BE2C (cell line): Measurements from ENCODE around the gene PRELID1.

Experiments
- DNase-seq: peaks from one replicate; pipeline ENCODE4 v3.0.0-alpha.2; 2020
- H3K27me3 ChIP-seq: fragments of 250-450 bp; sonication (Bioruptor Pico); 2 replicates; pipeline ENCODE4 v1.5.1; 2020; ENCODE audit warnings: mild to moderate bottlenecking
- H3K36me3 ChIP-seq: fragments of 250-450 bp; sonication (Bioruptor Pico); 2 replicates; pipeline ENCODE4 v1.5.1; 2020; ENCODE audit warnings: mild to moderate bottlenecking
- H3K4me1 ChIP-seq: fragments of 250-450 bp; sonication (Bioruptor Pico); 2 replicates; pipeline ENCODE4 v1.5.1; 2020
- H3K4me3 ChIP-seq: 2 replicates; pipeline ENCODE4 v1.5.1; 2011; ENCODE audit warnings: low read depth, low read length
- H3K9me3 ChIP-seq: fragments of 250-450 bp; sonication (Bioruptor Pico); 2 replicates; pipeline ENCODE4 v1.5.1; 2020
- TF ChIP-seq, protein P1 (sequence below): IDR thresholded peaks from 2 replicates; pipeline ENCODE4 v1.5.1; 2012; ENCODE audit warnings: mild to moderate bottlenecking, low read depth, low read length

The PRELID1 gene

DNA sequence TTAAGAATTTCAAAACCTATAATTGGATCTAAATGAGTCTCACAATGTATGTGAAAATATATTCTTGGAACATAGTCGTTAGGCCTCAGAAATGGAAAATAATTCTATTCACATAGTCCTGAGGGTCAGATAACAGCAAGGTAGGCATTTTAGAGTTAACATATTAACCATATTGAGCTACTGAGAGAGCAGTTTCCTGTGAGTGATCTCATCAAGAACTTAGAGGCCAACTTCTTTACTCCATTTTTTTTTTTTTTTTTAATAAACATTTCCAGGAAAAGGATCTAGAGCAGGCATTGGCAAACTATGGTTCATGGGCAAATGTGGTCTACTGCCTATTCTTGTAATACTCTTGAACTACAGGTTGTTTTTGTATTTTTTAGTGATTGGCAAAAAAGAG is 26.7 kb upstream of the PRELID1 start:
- H3K4me1 ChIP-seq: no peaks in the 10 kb centered on the region
- TF ChIP-seq, protein P1, sequence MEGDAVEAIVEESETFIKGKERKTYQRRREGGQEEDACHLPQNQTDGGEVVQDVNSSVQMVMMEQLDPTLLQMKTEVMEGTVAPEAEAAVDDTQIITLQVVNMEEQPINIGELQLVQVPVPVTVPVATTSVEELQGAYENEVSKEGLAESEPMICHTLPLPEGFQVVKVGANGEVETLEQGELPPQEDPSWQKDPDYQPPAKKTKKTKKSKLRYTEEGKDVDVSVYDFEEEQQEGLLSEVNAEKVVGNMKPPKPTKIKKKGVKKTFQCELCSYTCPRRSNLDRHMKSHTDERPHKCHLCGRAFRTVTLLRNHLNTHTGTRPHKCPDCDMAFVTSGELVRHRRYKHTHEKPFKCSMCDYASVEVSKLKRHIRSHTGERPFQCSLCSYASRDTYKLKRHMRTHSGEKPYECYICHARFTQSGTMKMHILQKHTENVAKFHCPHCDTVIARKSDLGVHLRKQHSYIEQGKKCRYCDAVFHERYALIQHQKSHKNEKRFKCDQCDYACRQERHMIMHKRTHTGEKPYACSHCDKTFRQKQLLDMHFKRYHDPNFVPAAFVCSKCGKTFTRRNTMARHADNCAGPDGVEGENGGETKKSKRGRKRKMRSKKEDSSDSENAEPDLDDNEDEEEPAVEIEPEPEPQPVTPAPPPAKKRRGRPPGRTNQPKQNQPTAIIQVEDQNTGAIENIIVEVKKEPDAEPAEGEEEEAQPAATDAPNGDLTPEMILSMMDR: no peak
- no peaks in the 10 kb centered on the region for H3K27me3 ChIP-seq
- no peak for DNase-seq
- H3K9me3 ChIP-seq: no peaks in the 10 kb centered on the region
- peaks cover 50% of the 10 kb centered on the region for H3K36me3 ChIP-seq
- H3K4me3 ChIP-seq: no peak overlapping the region

- no peaks in the 10 kb centered on the region for H3K4me1 ChIP-seq
- no peaks in the 10 kb centered on the region for H3K9me3 ChIP-seq
- TF ChIP-seq, protein P1: no peak
- H3K4me3 ChIP-seq: no peak overlapping the region
- peaks cover 74% of the 10 kb centered on the region for H3K36me3 ChIP-seq
- no peak for DNase-seq
- no peaks in the 10 kb centered on the region for H3K27me3 ChIP-seq
Measured at GRCh38 chr5:177288191-177288590, 15.4 kb upstream of the PRELID1 start.

DNA sequence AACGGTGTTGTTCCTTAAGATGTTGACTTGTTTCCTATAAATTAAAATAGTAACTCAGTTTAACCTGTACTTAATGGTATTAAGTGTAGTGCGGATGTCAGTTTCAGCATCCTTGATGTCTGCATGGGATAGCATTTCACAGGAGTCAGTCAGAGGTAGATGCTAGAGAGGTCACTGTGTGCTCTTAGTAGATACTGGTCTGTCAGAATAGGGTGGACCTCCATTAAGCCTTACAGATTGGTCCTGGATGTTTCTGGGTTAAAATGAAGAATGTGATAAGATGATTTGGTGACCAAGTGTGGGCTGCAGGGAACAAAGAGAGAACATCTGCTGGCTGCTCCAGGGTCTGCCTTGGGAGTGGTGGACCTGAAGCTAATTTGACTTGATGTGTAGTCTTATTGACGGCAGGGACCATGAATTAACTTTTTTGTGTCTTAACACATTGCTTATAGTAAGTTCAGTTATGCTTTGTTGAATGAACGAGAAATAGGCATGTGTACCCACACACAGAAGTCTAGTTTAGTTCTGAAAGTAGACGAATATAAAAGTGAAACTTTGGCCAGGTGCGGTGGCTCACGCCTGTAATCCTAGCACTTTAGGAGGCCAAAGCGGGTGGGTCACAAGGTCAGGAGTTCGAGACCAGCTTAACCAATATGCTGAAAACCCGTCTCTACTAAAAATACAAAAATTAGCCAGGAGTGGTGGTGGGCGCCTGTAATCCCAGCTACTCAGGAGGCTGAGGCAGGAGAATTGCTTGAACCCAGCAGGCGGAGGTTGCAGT is 12.6 kb upstream of the PRELID1 start:
- no peaks in the 10 kb centered on the region for H3K4me1 ChIP-seq
- TF ChIP-seq, protein P1: no peak
- no peak for DNase-seq
- H3K4me3 ChIP-seq: no peak overlapping the region
- no peaks in the 10 kb centered on the region for H3K27me3 ChIP-seq
- H3K9me3 ChIP-seq: no peaks in the 10 kb centered on the region
- H3K36me3 ChIP-seq: peaks cover 76% of the 10 kb centered on the region

- TF ChIP-seq, protein P1: no peak
- H3K36me3 ChIP-seq: peaks cover 80% of the 10 kb centered on the region
- H3K27me3 ChIP-seq: no peaks in the 10 kb centered on the region
- H3K9me3 ChIP-seq: no peaks in the 10 kb centered on the region
- H3K4me3 ChIP-seq: no peak overlapping the region
- no peaks in the 10 kb centered on the region for H3K4me1 ChIP-seq
- no peak for DNase-seq
Measured at GRCh38 chr5:177291735-177292134, 11.9 kb upstream of the PRELID1 start.

- TF ChIP-seq, protein P1: no peak
- peaks cover 66% of the 10 kb centered on the region for H3K36me3 ChIP-seq
- DNase-seq: no peak
Measured at GRCh38 chr5:177293819-177294581, 9.6 kb upstream of the PRELID1 start.

DNA sequence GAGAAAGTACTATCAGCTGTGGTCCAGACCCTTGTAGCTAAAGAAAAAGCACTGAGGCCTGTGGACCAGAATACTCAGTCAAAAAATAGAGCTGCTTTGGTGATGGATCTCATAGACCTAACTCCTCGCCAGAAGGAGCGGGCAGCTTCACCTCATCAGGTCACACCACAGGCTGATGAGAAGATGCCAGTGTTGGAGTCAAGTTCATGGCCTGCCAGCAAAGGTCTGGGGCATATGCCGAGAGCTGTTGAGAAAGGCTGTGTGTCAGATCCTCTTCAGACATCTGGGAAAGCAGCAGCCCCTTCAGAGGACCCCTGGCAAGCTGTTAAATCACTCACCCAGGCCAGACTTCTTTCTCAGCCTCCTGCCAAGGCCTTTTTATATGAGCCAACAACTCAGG is 9.0 kb upstream of the PRELID1 start:
- TF ChIP-seq, protein P1: no peak
- Histone ChIP-seq H3K4me1 (no peaks in the 10 kb centered on the region), H3K4me3 (no peak overlapping the region), H3K27me3 (no peaks in the 10 kb centered on the region), H3K9me3 (no peaks in the 10 kb centered on the region), H3K36me3 (peaks cover 62% of the 10 kb centered on the region)
- no peak for DNase-seq

More at GRCh38 chr5:177293819-177294581, 9.6 kb upstream of the PRELID1 start:
- no peak overlapping the region for H3K4me3 ChIP-seq
- H3K27me3 ChIP-seq: no peaks in the 10 kb centered on the region
- H3K4me1 ChIP-seq: no peaks in the 10 kb centered on the region
- no peaks in the 10 kb centered on the region for H3K9me3 ChIP-seq
